GM19328 (cell line): ENCODE data around the gene CEACAM8.
"Not testable (repeated sequence)": the region's sequence is repeated elsewhere in the genome, so short reads cannot be mapped to it uniquely, and the experiment has no call there.

Experiments used
- ATAC-seq: cut with Tn5 transposase; IDR thresholded peaks from one replicate; pipeline ENCODE4 v1.9.1; 2021; ENCODE audit warnings: mild to moderate bottlenecking, moderate library complexity; ENCODE audit not compliant: unreplicated experiment

CEACAM8 gene

DNA sequence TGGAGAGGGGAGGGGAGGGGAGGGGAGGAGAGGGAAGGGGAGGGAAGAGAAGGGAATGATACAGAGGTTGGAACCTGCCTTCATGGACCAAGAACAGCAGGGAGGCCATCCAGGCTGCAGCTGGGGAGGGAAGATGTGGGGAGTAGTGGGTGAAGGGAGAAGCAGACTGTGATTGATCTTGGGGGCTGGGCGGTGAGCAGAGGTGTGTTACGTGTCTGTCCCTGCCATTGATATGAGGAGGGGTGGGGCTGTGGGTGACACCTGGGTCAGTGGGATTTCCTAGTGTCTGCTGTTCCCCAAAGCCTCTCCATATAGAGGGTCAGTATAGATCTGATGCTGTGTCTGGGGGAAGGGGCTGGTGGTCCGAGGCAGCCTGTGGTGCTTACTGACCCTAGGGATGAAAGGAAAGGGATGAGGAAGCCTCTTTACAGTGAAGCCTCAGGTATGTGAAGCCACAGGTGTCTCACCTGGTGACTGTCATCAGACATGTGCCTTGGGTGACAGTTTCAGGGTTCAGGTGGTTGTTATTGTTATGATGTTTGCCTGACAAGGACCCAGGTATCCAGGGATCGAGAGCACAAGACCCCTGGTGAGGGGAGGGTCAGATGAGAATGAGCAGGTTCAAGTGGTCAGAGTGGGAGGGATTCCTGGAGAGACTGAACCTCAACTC, 47.8 kb downstream of the CEACAM8 start:
- ATAC-seq = no peak

DNA sequence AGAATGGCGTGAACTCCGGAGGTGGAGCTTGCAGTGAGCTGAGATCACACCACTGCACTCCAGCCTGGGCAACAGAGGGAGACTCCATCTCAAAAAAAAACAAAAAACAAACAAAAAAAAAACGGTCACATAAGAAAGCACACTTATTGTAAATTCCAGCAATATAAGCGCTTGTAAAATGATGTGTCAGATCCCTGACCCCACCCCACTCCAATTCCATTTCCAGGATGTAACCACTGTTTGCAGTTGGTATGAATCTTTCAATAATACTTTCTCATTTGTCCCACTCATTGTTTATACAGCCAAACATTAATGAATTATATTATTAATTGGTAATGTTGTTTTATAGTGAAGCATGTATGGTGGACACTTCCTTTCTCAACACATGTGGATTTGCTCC, 50.6 kb downstream of the CEACAM8 start:
- ATAC-seq = no peak

- ATAC-seq = no peak
Measured at GRCh38 chr19:42542791-42543190, 51.9 kb downstream of the CEACAM8 start.

DNA sequence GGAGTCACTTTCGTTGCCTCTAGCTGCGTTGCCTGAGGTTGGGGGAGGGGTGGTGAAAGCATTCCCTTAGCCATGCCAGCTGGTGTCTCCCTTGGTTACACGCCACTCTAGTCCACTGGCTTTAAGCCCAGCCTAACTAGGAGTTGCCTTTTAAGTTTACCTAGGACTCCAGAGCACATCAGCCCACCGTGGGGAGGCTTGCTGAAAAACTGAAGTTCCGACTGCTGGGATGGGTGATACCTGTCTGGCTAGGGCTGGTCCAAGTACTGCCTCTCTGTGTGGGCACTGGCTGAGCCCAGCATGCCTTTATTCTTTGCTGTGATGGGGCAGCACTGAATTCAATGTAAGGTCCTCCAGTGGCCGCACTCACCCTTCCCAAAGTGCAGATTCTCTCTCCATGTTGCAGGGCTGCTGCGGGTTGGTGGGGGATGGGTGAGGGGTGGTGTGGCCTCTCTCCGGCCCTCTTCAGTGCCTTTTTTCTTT, 54.6 kb downstream of the CEACAM8 start:
- ATAC-seq = no peak

GRCh38 chr19:42538841-42539709, 55.6 kb downstream of the CEACAM8 start:
- no peak for ATAC-seq

GRCh38 chr19:42535276-42535675, 59.4 kb downstream of the CEACAM8 start:
- not testable (repeated sequence) for ATAC-seq

DNA sequence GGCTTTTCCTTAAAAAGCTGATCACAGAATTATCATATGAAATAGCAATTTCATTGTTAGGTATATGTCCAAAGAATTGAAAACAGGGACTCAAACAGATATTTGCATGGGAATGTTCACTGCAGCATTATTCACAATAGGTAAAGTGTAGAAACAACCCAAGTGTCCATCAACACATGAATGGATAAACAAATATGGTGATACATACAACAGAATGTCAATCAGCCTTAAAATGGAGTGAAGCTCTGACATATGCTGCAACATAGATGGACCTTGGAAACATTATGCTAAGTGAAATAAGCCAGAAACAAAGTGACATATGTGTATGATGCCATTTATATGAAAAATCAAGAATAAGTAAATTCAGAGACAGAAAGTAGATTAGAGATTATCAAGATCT, 60.3 kb downstream of the CEACAM8 start:
- no peak for ATAC-seq

- ATAC-seq = no peak
Measured at GRCh38 chr19:42532891-42533290, 61.8 kb downstream of the CEACAM8 start.

GRCh38 chr19:42531313-42531712, 63.4 kb downstream of the CEACAM8 start:
- no peak for ATAC-seq
